H9 (cell line): Measurements from ENCODE around the gene MPZL1. TPM values are rescaled to one million over a fixed set of nuclear protein-coding genes. Genes with fewer than 3 reads are reported as not detected.
A peak's percentile ranks its signal among the peaks of the same experiment; 100 is the strongest.

Experiments used
- DNase-seq: peaks from one replicate; pipeline ENCODE4 v3.0.0-alpha.2; 2017
- H2AFZ ChIP-seq: one replicate; pipeline ENCODE4 v1.6.1; 2013; ENCODE audit warnings: mild to moderate bottlenecking, low read length, control low read depth, moderate library complexity
- H2AK5ac ChIP-seq: 2 replicates; pipeline ENCODE4 v1.6.1; 2013; ENCODE audit warnings: low read length, control low read depth, mixed read lengths; ENCODE audit not compliant: insufficient read length
- H2BK120ac ChIP-seq: one replicate; pipeline ENCODE4 v1.6.1; 2013; ENCODE audit warnings: low read depth, mild to moderate bottlenecking, low read length, control low read depth, inconsistent platforms; ENCODE audit not compliant: poor library complexity, severe bottlenecking
- H2BK12ac ChIP-seq: 2 replicates; pipeline ENCODE4 v1.6.1; 2013; ENCODE audit warnings: low read length, control low read depth, mixed read lengths, low read depth; ENCODE audit not compliant: insufficient read length
- H2BK15ac ChIP-seq: 2 replicates; pipeline ENCODE4 v1.6.1; 2013; ENCODE audit warnings: low read depth, low read length, control low read depth
- H2BK20ac ChIP-seq: one replicate; pipeline ENCODE4 v1.6.1; 2013; ENCODE audit warnings: low read depth, mild to moderate bottlenecking, low read length, control low read depth, inconsistent platforms; ENCODE audit not compliant: poor library complexity, severe bottlenecking
- H2BK5ac ChIP-seq: 2 replicates; pipeline ENCODE4 v1.6.1; 2013; ENCODE audit warnings: low read length, control low read depth, mixed read lengths; ENCODE audit not compliant: insufficient read length
- H3K14ac ChIP-seq: 2 replicates; pipeline ENCODE4 v1.6.1; 2013; ENCODE audit warnings: low read length, control low read depth; ENCODE audit not compliant: insufficient read depth
- H3K18ac ChIP-seq: 2 replicates; pipeline ENCODE4 v1.6.1; 2013; ENCODE audit warnings: low read depth, mild to moderate bottlenecking, mixed read lengths, low read length, control low read depth; ENCODE audit not compliant: insufficient read length
- H3K23ac ChIP-seq: 2 replicates; pipeline ENCODE4 v1.6.1; 2013; ENCODE audit warnings: low read length, control low read depth, mixed read lengths, low read depth; ENCODE audit not compliant: insufficient read length
- H3K23me2 ChIP-seq: 2 replicates; pipeline ENCODE4 v1.6.1; 2013; ENCODE audit warnings: low read depth, mild to moderate bottlenecking, mixed read lengths, low read length, control low read depth; ENCODE audit not compliant: insufficient read length, poor library complexity, severe bottlenecking
- H3K27ac ChIP-seq: 2 replicates; pipeline ENCODE4 v1.5.1; 2013; ENCODE audit warnings: low read length, control low read depth, mixed read lengths, low read depth; ENCODE audit not compliant: insufficient read length
- H3K27me3 ChIP-seq: 2 replicates; pipeline ENCODE4 v1.6.1; 2013; ENCODE audit warnings: low read length, control low read depth, inconsistent platforms; ENCODE audit not compliant: insufficient read depth
- H3K4ac ChIP-seq: 2 replicates; pipeline ENCODE4 v1.6.1; 2013; ENCODE audit warnings: low read depth, mild to moderate bottlenecking, control low read depth, inconsistent platforms, low read length, moderate library complexity
- H3K4me1 ChIP-seq: 2 replicates; pipeline ENCODE4 v1.6.1; 2013; ENCODE audit warnings: low read length, control low read depth, inconsistent platforms; ENCODE audit not compliant: insufficient read depth
- H3K4me2 ChIP-seq: 2 replicates; pipeline ENCODE4 v1.6.1; 2013; ENCODE audit warnings: low read length, control low read depth, mixed read lengths; ENCODE audit not compliant: insufficient read length, insufficient read depth
- H3K56ac ChIP-seq: 2 replicates; pipeline ENCODE4 v1.6.1; 2013; ENCODE audit warnings: low read depth, mild to moderate bottlenecking, mixed read lengths, low read length, control low read depth; ENCODE audit not compliant: insufficient read length
- H3K79me1 ChIP-seq: 2 replicates; pipeline ENCODE4 v1.6.1; 2013; ENCODE audit warnings: low read depth, mild to moderate bottlenecking, moderate library complexity, low read length, control low read depth, inconsistent platforms; ENCODE audit not compliant: insufficient read depth, poor library complexity, severe bottlenecking
- H3K79me2 ChIP-seq: 2 replicates; pipeline ENCODE4 v1.6.1; 2013; ENCODE audit warnings: low read length, control low read depth, inconsistent platforms; ENCODE audit not compliant: insufficient read depth
- H3K9ac ChIP-seq: 2 replicates; pipeline ENCODE4 v1.6.1; 2013; ENCODE audit warnings: low read length, control low read depth, mixed read lengths; ENCODE audit not compliant: insufficient read length; ENCODE audit errors: extremely low read depth
- H3K9me3 ChIP-seq: one replicate; pipeline ENCODE4 v1.6.1; 2013; ENCODE audit warnings: low read depth, low read length, inconsistent platforms; ENCODE audit not compliant: control insufficient read depth
- H3T11ph ChIP-seq: one replicate; pipeline ENCODE4 v1.6.1; 2013; ENCODE audit warnings: mild to moderate bottlenecking, low read length, control low read depth, inconsistent platforms
- H4K20me1 ChIP-seq: one replicate; pipeline ENCODE4 v1.6.1; 2013; ENCODE audit not compliant: control insufficient read depth, insufficient read length, insufficient read depth
- H4K5ac ChIP-seq: 2 replicates; pipeline ENCODE4 v1.6.1; 2013; ENCODE audit warnings: low read depth, mild to moderate bottlenecking, mixed read lengths, low read length, control low read depth; ENCODE audit not compliant: insufficient read length
- H4K8ac ChIP-seq: replicated peaks from 2 replicates; pipeline ENCODE4 v1.6.1; 2013; ENCODE audit warnings: low read length, control low read depth, mixed read lengths, low read depth; ENCODE audit not compliant: insufficient read length
- H4K91ac ChIP-seq: 2 replicates; pipeline ENCODE4 v1.6.1; 2013; ENCODE audit warnings: low read depth, mild to moderate bottlenecking, moderate library complexity, mixed read lengths, low read length, control low read depth; ENCODE audit not compliant: insufficient read length
- H3K27ac Mint-ChIP-seq, 3 experiments: 2 replicates in 2 of 3; 3 replicates in 1 of 3; pipeline ENCODE4 v1.8.0; 2020 to 2021; ENCODE audit warnings: mixed read lengths in 3 of 3, mild to moderate bottlenecking in 1 of 3, moderate library complexity in 1 of 3
- H3K27me3 Mint-ChIP-seq: 2 replicates; pipeline ENCODE4 v1.8.0; 2021; ENCODE audit warnings: low read depth, mild to moderate bottlenecking, moderate library complexity, mixed read lengths
- H3K36me3 Mint-ChIP-seq, 3 experiments: 2 replicates in 2 of 3; 3 replicates in 1 of 3; pipeline ENCODE4 v1.8.0; 2020 to 2021; ENCODE audit warnings: low read depth in 3 of 3, mixed read lengths in 3 of 3; ENCODE audit not compliant: insufficient read depth in 1 of 3
- H3K4me1 Mint-ChIP-seq, 2 experiments: 2 replicates each; pipeline ENCODE4 v1.8.0; 2020; ENCODE audit warnings: mixed read lengths in 2 of 2
- H3K4me3 Mint-ChIP-seq, 2 experiments: 2 replicates in 1 of 2; 3 replicates in 1 of 2; pipeline ENCODE4 v1.8.0; 2020 to 2021; ENCODE audit warnings: mild to moderate bottlenecking in 2 of 2, mixed read lengths in 2 of 2, moderate library complexity in 1 of 2
- H3K9me3 Mint-ChIP-seq, 2 experiments: 2 replicates in 1 of 2; 3 replicates in 1 of 2; pipeline ENCODE4 v1.8.0; 2020; ENCODE audit warnings: mild to moderate bottlenecking in 2 of 2, mixed read lengths in 2 of 2, moderate library complexity in 1 of 2
- CTCF ChIP-seq: fragments of 200-600 bp; sonication (generic); conservative IDR thresholded peaks from 3 replicates; pipeline ENCODE4 v1.8.0; 2021; ENCODE audit warnings: antibody characterized with exemption, mild to moderate bottlenecking
- WGBS: extraction: QIAGEN DNeasy Blood & Tissue Kit; methylation state at CpG from one replicate; pipeline ENCODE4 v1.1.7; 2013; ENCODE audit warnings: missing lambda C conversion rate, low lambda C conversion rate, mixed read lengths; ENCODE audit not compliant: insufficient read length; ENCODE audit errors: extremely low coverage; 5-methylcytosine and 5-hydroxymethylcytosine counted together
- total RNA-seq: library from RNA; stranded (reverse); gene quantifications from 2 replicates; pipeline ENCODE4 v1.2.1, GENCODE V29; 2021

The MPZL1 gene
- total RNA-seq, 1 experiment from 2014 or later = 60.7 TPM

GRCh38 chr1:167792188-167792565 is 70.4 kb downstream of the MPZL1 start:
- WGBS = no CpG with 5 or more reads among the region's 4 CpGs
- Histone ChIP-seq H4K5ac (no peak overlapping the region), H2BK120ac (no peak overlapping the region), H2BK12ac (no peak overlapping the region), H3K79me2 (peaks cover 2% of the 10 kb centered on the region; the same call in 1 of the 2 replicates), H3K4ac (no peak overlapping the region), H3K4me1 (peaks cover 12% of the 10 kb centered on the region), H3K14ac (no peak overlapping the region), H3K56ac (no peak overlapping the region), H3K23me2 (no peaks in the 10 kb centered on the region), H3K23ac (no peak overlapping the region), H3K4me2 (no peak overlapping the region), H4K8ac (no peak overlapping the region), H3K27me3 (no peaks in the 10 kb centered on the region), H2AK5ac (no peak overlapping the region), H3K18ac (no peak overlapping the region), H4K20me1 (no peaks in the 10 kb centered on the region), H3K79me1 (no peaks in the 10 kb centered on the region), H2BK20ac (no peak overlapping the region), H2BK15ac (no peak overlapping the region), H3K9ac (no peak overlapping the region), H2AFZ (no peak overlapping the region), H3T11ph (no peak overlapping the region), H3K9me3 (no peaks in the 10 kb centered on the region), H4K91ac (no peak overlapping the region), H3K27ac (no peak overlapping the region), H2BK5ac (no peak overlapping the region)
- no peak for TF ChIP-seq CTCF
- Mint-ChIP-seq H3K36me3 (peaks cover 21 to 51% (median 42%) of the 10 kb centered on the region in 3 experiments; a peak in 6 of 7 replicates), H3K4me3 (no peak overlapping the region), H3K4me1 (peaks cover 13 to 30% of the 10 kb centered on the region in 2 experiments), H3K27me3 (no peaks in the 10 kb centered on the region), H3K27ac (peak overlapping the region in 1 of 3 experiments; percentile 12; a peak in 1 of 7 replicates), H3K9me3 (no peaks in the 10 kb centered on the region)
- no peak for DNase-seq
